H9 (cell line): ENCODE results near the gene CDC42SE1. TPM values are rescaled to one million over a fixed set of nuclear protein-coding genes. Genes with fewer than 3 reads are reported as not detected.

Source experiments
- DNase-seq: peaks from one replicate; pipeline ENCODE4 v3.0.0-alpha.2; 2017
- H2AFZ ChIP-seq: one replicate; pipeline ENCODE4 v1.6.1; 2013; ENCODE audit warnings: mild to moderate bottlenecking, low read length, control low read depth, moderate library complexity
- H2AK5ac ChIP-seq: 2 replicates; pipeline ENCODE4 v1.6.1; 2013; ENCODE audit warnings: low read length, control low read depth, mixed read lengths; ENCODE audit not compliant: insufficient read length
- H2BK120ac ChIP-seq: one replicate; pipeline ENCODE4 v1.6.1; 2013; ENCODE audit warnings: low read depth, mild to moderate bottlenecking, low read length, control low read depth, inconsistent platforms; ENCODE audit not compliant: poor library complexity, severe bottlenecking
- H2BK12ac ChIP-seq: 2 replicates; pipeline ENCODE4 v1.6.1; 2013; ENCODE audit warnings: low read length, control low read depth, mixed read lengths, low read depth; ENCODE audit not compliant: insufficient read length
- H2BK15ac ChIP-seq: 2 replicates; pipeline ENCODE4 v1.6.1; 2013; ENCODE audit warnings: low read depth, low read length, control low read depth
- H2BK20ac ChIP-seq: one replicate; pipeline ENCODE4 v1.6.1; 2013; ENCODE audit warnings: low read depth, mild to moderate bottlenecking, low read length, control low read depth, inconsistent platforms; ENCODE audit not compliant: poor library complexity, severe bottlenecking
- H2BK5ac ChIP-seq: 2 replicates; pipeline ENCODE4 v1.6.1; 2013; ENCODE audit warnings: low read length, control low read depth, mixed read lengths; ENCODE audit not compliant: insufficient read length
- H3K14ac ChIP-seq: 2 replicates; pipeline ENCODE4 v1.6.1; 2013; ENCODE audit warnings: low read length, control low read depth; ENCODE audit not compliant: insufficient read depth
- H3K18ac ChIP-seq: 2 replicates; pipeline ENCODE4 v1.6.1; 2013; ENCODE audit warnings: low read depth, mild to moderate bottlenecking, mixed read lengths, low read length, control low read depth; ENCODE audit not compliant: insufficient read length
- H3K23ac ChIP-seq: 2 replicates; pipeline ENCODE4 v1.6.1; 2013; ENCODE audit warnings: low read length, control low read depth, mixed read lengths, low read depth; ENCODE audit not compliant: insufficient read length
- H3K23me2 ChIP-seq: 2 replicates; pipeline ENCODE4 v1.6.1; 2013; ENCODE audit warnings: low read depth, mild to moderate bottlenecking, mixed read lengths, low read length, control low read depth; ENCODE audit not compliant: insufficient read length, poor library complexity, severe bottlenecking
- H3K27ac ChIP-seq: 2 replicates; pipeline ENCODE4 v1.5.1; 2013; ENCODE audit warnings: low read length, control low read depth, mixed read lengths, low read depth; ENCODE audit not compliant: insufficient read length
- H3K27me3 ChIP-seq: 2 replicates; pipeline ENCODE4 v1.6.1; 2013; ENCODE audit warnings: low read length, control low read depth, inconsistent platforms; ENCODE audit not compliant: insufficient read depth
- H3K4ac ChIP-seq: 2 replicates; pipeline ENCODE4 v1.6.1; 2013; ENCODE audit warnings: low read depth, mild to moderate bottlenecking, control low read depth, inconsistent platforms, low read length, moderate library complexity
- H3K4me1 ChIP-seq: 2 replicates; pipeline ENCODE4 v1.6.1; 2013; ENCODE audit warnings: low read length, control low read depth, inconsistent platforms; ENCODE audit not compliant: insufficient read depth
- H3K4me2 ChIP-seq: 2 replicates; pipeline ENCODE4 v1.6.1; 2013; ENCODE audit warnings: low read length, control low read depth, mixed read lengths; ENCODE audit not compliant: insufficient read length, insufficient read depth
- H3K56ac ChIP-seq: 2 replicates; pipeline ENCODE4 v1.6.1; 2013; ENCODE audit warnings: low read depth, mild to moderate bottlenecking, mixed read lengths, low read length, control low read depth; ENCODE audit not compliant: insufficient read length
- H3K79me1 ChIP-seq: 2 replicates; pipeline ENCODE4 v1.6.1; 2013; ENCODE audit warnings: low read depth, mild to moderate bottlenecking, moderate library complexity, low read length, control low read depth, inconsistent platforms; ENCODE audit not compliant: insufficient read depth, poor library complexity, severe bottlenecking
- H3K79me2 ChIP-seq: 2 replicates; pipeline ENCODE4 v1.6.1; 2013; ENCODE audit warnings: low read length, control low read depth, inconsistent platforms; ENCODE audit not compliant: insufficient read depth
- H3K9ac ChIP-seq: 2 replicates; pipeline ENCODE4 v1.6.1; 2013; ENCODE audit warnings: low read length, control low read depth, mixed read lengths; ENCODE audit not compliant: insufficient read length; ENCODE audit errors: extremely low read depth
- H3K9me3 ChIP-seq: one replicate; pipeline ENCODE4 v1.6.1; 2013; ENCODE audit warnings: low read depth, low read length, inconsistent platforms; ENCODE audit not compliant: control insufficient read depth
- H3T11ph ChIP-seq: one replicate; pipeline ENCODE4 v1.6.1; 2013; ENCODE audit warnings: mild to moderate bottlenecking, low read length, control low read depth, inconsistent platforms
- H4K20me1 ChIP-seq: one replicate; pipeline ENCODE4 v1.6.1; 2013; ENCODE audit not compliant: control insufficient read depth, insufficient read length, insufficient read depth
- H4K5ac ChIP-seq: 2 replicates; pipeline ENCODE4 v1.6.1; 2013; ENCODE audit warnings: low read depth, mild to moderate bottlenecking, mixed read lengths, low read length, control low read depth; ENCODE audit not compliant: insufficient read length
- H4K8ac ChIP-seq: replicated peaks from 2 replicates; pipeline ENCODE4 v1.6.1; 2013; ENCODE audit warnings: low read length, control low read depth, mixed read lengths, low read depth; ENCODE audit not compliant: insufficient read length
- H4K91ac ChIP-seq: 2 replicates; pipeline ENCODE4 v1.6.1; 2013; ENCODE audit warnings: low read depth, mild to moderate bottlenecking, moderate library complexity, mixed read lengths, low read length, control low read depth; ENCODE audit not compliant: insufficient read length
- H3K27ac Mint-ChIP-seq, 3 experiments: 2 replicates in 2 of 3; 3 replicates in 1 of 3; pipeline ENCODE4 v1.8.0; 2020 to 2021; ENCODE audit warnings: mixed read lengths in 3 of 3, mild to moderate bottlenecking in 1 of 3, moderate library complexity in 1 of 3
- H3K27me3 Mint-ChIP-seq: 2 replicates; pipeline ENCODE4 v1.8.0; 2021; ENCODE audit warnings: low read depth, mild to moderate bottlenecking, moderate library complexity, mixed read lengths
- H3K36me3 Mint-ChIP-seq, 3 experiments: 2 replicates in 2 of 3; 3 replicates in 1 of 3; pipeline ENCODE4 v1.8.0; 2020 to 2021; ENCODE audit warnings: low read depth in 3 of 3, mixed read lengths in 3 of 3; ENCODE audit not compliant: insufficient read depth in 1 of 3
- H3K4me1 Mint-ChIP-seq, 2 experiments: 2 replicates each; pipeline ENCODE4 v1.8.0; 2020; ENCODE audit warnings: mixed read lengths in 2 of 2
- H3K4me3 Mint-ChIP-seq, 2 experiments: 2 replicates in 1 of 2; 3 replicates in 1 of 2; pipeline ENCODE4 v1.8.0; 2020 to 2021; ENCODE audit warnings: mild to moderate bottlenecking in 2 of 2, mixed read lengths in 2 of 2, moderate library complexity in 1 of 2
- H3K9me3 Mint-ChIP-seq, 2 experiments: 2 replicates in 1 of 2; 3 replicates in 1 of 2; pipeline ENCODE4 v1.8.0; 2020; ENCODE audit warnings: mild to moderate bottlenecking in 2 of 2, mixed read lengths in 2 of 2, moderate library complexity in 1 of 2
- CTCF ChIP-seq: fragments of 200-600 bp; sonication (generic); conservative IDR thresholded peaks from 3 replicates; pipeline ENCODE4 v1.8.0; 2021; ENCODE audit warnings: antibody characterized with exemption, mild to moderate bottlenecking
- WGBS: extraction: QIAGEN DNeasy Blood & Tissue Kit; methylation state at CpG from one replicate; pipeline ENCODE4 v1.1.7; 2013; ENCODE audit warnings: missing lambda C conversion rate, low lambda C conversion rate, mixed read lengths; ENCODE audit not compliant: insufficient read length; ENCODE audit errors: extremely low coverage; 5-methylcytosine and 5-hydroxymethylcytosine counted together
- total RNA-seq: library from RNA; stranded (reverse); gene quantifications from 2 replicates; pipeline ENCODE4 v1.2.1, GENCODE V29; 2021

The CDC42SE1 gene
- total RNA-seq, 1 experiment from 2014 or later = 87.3 TPM

- H2BK120ac ChIP-seq = no peak within 1 kb of the TSS
- no peak within 1 kb of the TSS for H4K8ac ChIP-seq
- Mint-ChIP-seq H3K4me3 (peak within 1 kb of the TSS in 1 of 2 experiments; percentile 16; a peak in 2 of 5 replicates), H3K27me3 (no peaks in the 10 kb centered on the region; the same call in 1 of the 2 replicates), H3K27ac (peak within 1 kb of the TSS; percentile 38 to 90 (median 80); a peak in 5 of 7 replicates), H3K36me3 (peaks cover 13 to 25% (median 14%) of the 10 kb centered on the region in 3 experiments), H3K9me3 (no peaks in the 10 kb centered on the region), H3K4me1 (peaks cover 17 to 21% of the 10 kb centered on the region in 2 experiments)
- H3K18ac ChIP-seq = no peak within 1 kb of the TSS
- H3K23me2 ChIP-seq = no peaks in the 10 kb centered on the region
- no peak within 1 kb of the TSS for H2AFZ ChIP-seq
- no peak for DNase-seq
- no peak for TF ChIP-seq CTCF
- H3K4me1 ChIP-seq = no peaks in the 10 kb centered on the region; the same call in 1 of the 2 replicates
- H3K4ac ChIP-seq = no peak within 1 kb of the TSS
- no peaks in the 10 kb centered on the region for H4K20me1 ChIP-seq
- H3K9ac ChIP-seq = no peak within 1 kb of the TSS
- no peak within 1 kb of the TSS for H4K5ac ChIP-seq
- H3K79me2 ChIP-seq = no peaks in the 10 kb centered on the region
- no CpG with 5 or more reads among the region's 2 CpGs for WGBS
- H2BK15ac ChIP-seq = no peak within 1 kb of the TSS; the same call in 1 of the 2 replicates
- H3K23ac ChIP-seq = no peak within 1 kb of the TSS
- H3K4me2 ChIP-seq = no peak within 1 kb of the TSS
- H3K79me1 ChIP-seq = no peaks in the 10 kb centered on the region
- H3K27ac ChIP-seq = no peak within 1 kb of the TSS
- no peak within 1 kb of the TSS for H2BK12ac ChIP-seq
- H3K9me3 ChIP-seq = no peaks in the 10 kb centered on the region
- H3K14ac ChIP-seq = no peak within 1 kb of the TSS
- no peak within 1 kb of the TSS for H3K56ac ChIP-seq
- no peak within 1 kb of the TSS for H3T11ph ChIP-seq
- no peak within 1 kb of the TSS for H4K91ac ChIP-seq
- no peak within 1 kb of the TSS for H2BK5ac ChIP-seq
- H3K27me3 ChIP-seq = no peaks in the 10 kb centered on the region
- no peak within 1 kb of the TSS for H2BK20ac ChIP-seq
- no peak within 1 kb of the TSS for H2AK5ac ChIP-seq
Measured at GRCh38 chr1:151036356-151036755, 23.1 kb downstream of the CDC42SE1 start, which contains the start of gene BNIPL. Gene BNIPL (plus strand): TSS chr1:151036586. CDS start chr1:151036726, 140 bp downstream.
